GM23338 (cell line): ENCODE results near the gene S100A14. TPM values are rescaled to one million over a fixed set of nuclear protein-coding genes. Genes with fewer than 3 reads are reported as not detected.

ENCODE experiments used
- ATAC-seq: fragments of 200-7000 bp; cut with Tn5 transposase; 3 replicates; pipeline ENCODE4 v1.9.1; 2020
- DNase-seq: peaks from one replicate; pipeline ENCODE4 v3.0.0-alpha.2; 2015; ENCODE audit warnings: low spot score
- H2AFZ ChIP-seq: fragments of 200-600 bp; sonication (generic); 2 replicates; pipeline ENCODE4 v1.8.0; 2016; ENCODE audit warnings: antibody characterized with exemption, mild to moderate bottlenecking, moderate library complexity
- H3F3A ChIP-seq: fragments of 200-600 bp; sonication (generic); replicated peaks from 2 replicates; pipeline ENCODE4 v1.8.0; 2017; ENCODE audit warnings: antibody characterized with exemption, mixed run types, low read depth
- H3K27ac ChIP-seq: fragments of 200-600 bp; sonication (generic); 2 replicates; pipeline ENCODE4 v1.6.1; 2016; ENCODE audit warnings: low read depth
- H3K27me3 ChIP-seq: fragments of 200-600 bp; sonication (generic); 2 replicates; pipeline ENCODE4 v1.8.0; 2016; ENCODE audit warnings: mild to moderate bottlenecking, mixed run types, moderate library complexity; ENCODE audit not compliant: insufficient read depth
- H3K36me3 ChIP-seq: fragments of 200-600 bp; sonication (generic); 2 replicates; pipeline ENCODE4 v1.8.0; 2016; ENCODE audit warnings: mild to moderate bottlenecking; ENCODE audit not compliant: insufficient read depth
- H3K4me1 ChIP-seq: fragments of 200-600 bp; sonication (generic); 2 replicates; pipeline ENCODE4 v1.8.0; 2016; ENCODE audit warnings: mild to moderate bottlenecking, moderate library complexity; ENCODE audit not compliant: insufficient read depth
- H3K4me2 ChIP-seq: fragments of 200-600 bp; sonication (generic); 2 replicates; pipeline ENCODE4 v1.7.1; 2017; ENCODE audit warnings: mixed run types
- H3K4me3 ChIP-seq: fragments of 200-600 bp; sonication (generic); 2 replicates; pipeline ENCODE4 v1.6.1; 2016; ENCODE audit warnings: mixed run types
- H3K79me2 ChIP-seq: fragments of 200-600 bp; sonication (generic); replicated peaks from 2 replicates; pipeline ENCODE4 v1.8.0; 2017; ENCODE audit warnings: mild to moderate bottlenecking; ENCODE audit not compliant: insufficient read depth
- H3K9me2 ChIP-seq: fragments of 200-600 bp; sonication (generic); 2 replicates; pipeline ENCODE4 v1.8.0; 2017; ENCODE audit not compliant: insufficient read depth
- H4K20me1 ChIP-seq: fragments of 200-600 bp; sonication (generic); replicated peaks from 2 replicates; pipeline ENCODE4 v1.8.0; 2017; ENCODE audit warnings: mild to moderate bottlenecking; ENCODE audit not compliant: insufficient read depth
- H3K27ac Mint-ChIP-seq: 2 replicates; pipeline ENCODE4 v1.8.0; 2020; ENCODE audit warnings: inconsistent platforms, mild to moderate bottlenecking, moderate library complexity, mixed read lengths
- H3K27me3 Mint-ChIP-seq: 3 replicates; pipeline ENCODE4 v1.8.0; 2022; ENCODE audit warnings: low read depth, mild to moderate bottlenecking, moderate library complexity, mixed read lengths, inconsistent platforms; ENCODE audit not compliant: insufficient read depth, poor library complexity
- H3K36me3 Mint-ChIP-seq: 3 replicates; pipeline ENCODE4 v1.8.0; 2021; ENCODE audit warnings: low read depth, mild to moderate bottlenecking, inconsistent platforms, moderate library complexity, mixed read lengths
- H3K4me1 Mint-ChIP-seq: 3 replicates; pipeline ENCODE4 v1.8.0; 2020; ENCODE audit warnings: mild to moderate bottlenecking, inconsistent platforms, mixed read lengths
- H3K4me3 Mint-ChIP-seq: 3 replicates; pipeline ENCODE4 v1.8.0; 2021; ENCODE audit warnings: moderate library complexity, mild to moderate bottlenecking, inconsistent platforms, mixed read lengths
- H3K9me3 Mint-ChIP-seq: 3 replicates; pipeline ENCODE4 v1.8.0; 2020; ENCODE audit warnings: moderate library complexity, mild to moderate bottlenecking, inconsistent platforms, mixed read lengths
- CTCF ChIP-seq, 2 experiments: fragments of 200-600 bp in 1 of 2; sonication (generic) in 1 of 2; conservative IDR thresholded peaks; 2 replicates each; pipeline versions ENCODE4 v1.5.1 to v1.6.1; 2016 to 2017; ENCODE audit warnings: antibody characterized with exemption in 2 of 2, low read depth in 2 of 2, mild to moderate bottlenecking in 2 of 2, moderate library complexity in 1 of 2
- NANOG ChIP-seq: IDR thresholded peaks from 2 replicates; pipeline ENCODE4 v1.6.1; 2016; ENCODE audit warnings: antibody characterized with exemption, borderline replicate concordance
- REST ChIP-seq: IDR thresholded peaks from one replicate; pipeline ENCODE4 v1.6.1; 2018; ENCODE audit warnings: antibody characterized with exemption; ENCODE audit not compliant: unreplicated experiment
- STAT1 ChIP-seq: IDR thresholded peaks from one replicate; pipeline ENCODE4 v1.6.1; 2016; ENCODE audit warnings: antibody characterized with exemption; ENCODE audit not compliant: unreplicated experiment
- ZNF462 ChIP-seq: fragments of 250-450 bp; sonication (Bioruptor Pico); IDR thresholded peaks from 2 replicates; pipeline ENCODE4 v1.5.0; 2020; ENCODE audit warnings: mild to moderate bottlenecking, moderate library complexity
- polyA plus RNA-seq: library from polyadenylated mRNA; unstranded; fragments of >200 nt; fragmentation: Nextera tagmentation; extraction: Ambion mirVana; gene quantifications from 2 replicates; pipeline ENCODE4 v1.2.1, GENCODE V29; 2016
- total RNA-seq: library from RNA; depleted of rRNA; stranded (reverse); fragments of >200 nt; shearing (Covaris generic); gene quantifications from 2 replicates; pipeline ENCODE4 v1.2.3, GENCODE V29; 2014

S100A14 gene
- total and polyA plus RNA-seq, 2 experiments from 2014 or later, result 0.28 to 0.53 TPM

- TF ChIP-seq ZNF462 (CRISPR knock-in tag), result no peak
Measured at GRCh38 chr1:153608742-153609584, 7.2 kb downstream of the S100A14 start (continued).

GRCh38 chr1:153608089-153608682 lies 7.9 kb downstream of the S100A14 start:
- H3K27me3 ChIP-seq, result no peaks in the 10 kb centered on the region
- H3K9me3 Mint-ChIP-seq, result no peaks in the 10 kb centered on the region
- H3K27ac Mint-ChIP-seq, result no peak overlapping the region
- peaks cover 45% of the 10 kb centered on the region for H3K4me1 ChIP-seq
- peaks cover 9% of the 10 kb centered on the region for H3K27me3 Mint-ChIP-seq
- no peaks in the 10 kb centered on the region; the same call in 1 of the 3 replicates for H3K36me3 Mint-ChIP-seq
- peak overlapping the region; percentile 66 for H3K4me2 ChIP-seq
- no peaks in the 10 kb centered on the region for H3K36me3 ChIP-seq
- H3K27ac ChIP-seq, result no peak overlapping the region
- ATAC-seq, result no peak
- no peaks in the 10 kb centered on the region for H3K79me2 ChIP-seq
- H3K4me3 Mint-ChIP-seq, result no peak overlapping the region
- H3K4me1 Mint-ChIP-seq, result peaks cover 43% of the 10 kb centered on the region
- H4K20me1 ChIP-seq, result no peaks in the 10 kb centered on the region
- H3K4me3 ChIP-seq, result no peak overlapping the region
- H3K9me2 ChIP-seq, result no peaks in the 10 kb centered on the region
- no peaks in the 10 kb centered on the region; the same call in 1 of the 2 replicates for H3F3A ChIP-seq
- DNase-seq, result peak; percentile 39
- no peak overlapping the region for H2AFZ ChIP-seq
- TF ChIP-seq REST (no peak), NANOG (no peak), CTCF (conservative IDR thresholded peaks at IDR 0.05; ENCODE audit: low read depth in 2 of 2) (no peak), STAT1 (no peak)
